ENCODE data around the gene EFNA5.

GRCh38 chr5:107401470-107402122 is 269.1 kb downstream of the EFNA5 start:
- TF ChIP-seq, protein P1, sequence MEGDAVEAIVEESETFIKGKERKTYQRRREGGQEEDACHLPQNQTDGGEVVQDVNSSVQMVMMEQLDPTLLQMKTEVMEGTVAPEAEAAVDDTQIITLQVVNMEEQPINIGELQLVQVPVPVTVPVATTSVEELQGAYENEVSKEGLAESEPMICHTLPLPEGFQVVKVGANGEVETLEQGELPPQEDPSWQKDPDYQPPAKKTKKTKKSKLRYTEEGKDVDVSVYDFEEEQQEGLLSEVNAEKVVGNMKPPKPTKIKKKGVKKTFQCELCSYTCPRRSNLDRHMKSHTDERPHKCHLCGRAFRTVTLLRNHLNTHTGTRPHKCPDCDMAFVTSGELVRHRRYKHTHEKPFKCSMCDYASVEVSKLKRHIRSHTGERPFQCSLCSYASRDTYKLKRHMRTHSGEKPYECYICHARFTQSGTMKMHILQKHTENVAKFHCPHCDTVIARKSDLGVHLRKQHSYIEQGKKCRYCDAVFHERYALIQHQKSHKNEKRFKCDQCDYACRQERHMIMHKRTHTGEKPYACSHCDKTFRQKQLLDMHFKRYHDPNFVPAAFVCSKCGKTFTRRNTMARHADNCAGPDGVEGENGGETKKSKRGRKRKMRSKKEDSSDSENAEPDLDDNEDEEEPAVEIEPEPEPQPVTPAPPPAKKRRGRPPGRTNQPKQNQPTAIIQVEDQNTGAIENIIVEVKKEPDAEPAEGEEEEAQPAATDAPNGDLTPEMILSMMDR (IDR thresholded peaks at IDR 0.05), result no peak
- no peak for TF ChIP-seq POLR2A (IDR thresholded peaks at IDR 0.05)

Data from lower leg skin (tissue), 3 donors.